Trophoblast cell (in vitro differentiated cells and primary cell): ENCODE data around the gene BSCL2.

ENCODE experiments used
- DNase-seq, 2 donors: peaks; one replicate each; pipeline ENCODE4 v3.0.0-alpha.2; 2016
- H2AFZ ChIP-seq: 2 replicates; pipeline ENCODE4 v1.6.1; 2013; ENCODE audit warnings: low read length, moderate library complexity, mild to moderate bottlenecking; ENCODE audit not compliant: insufficient read depth, poor library complexity
- H2AK5ac ChIP-seq: 2 replicates; pipeline ENCODE4 v1.6.1; 2013; ENCODE audit warnings: mild to moderate bottlenecking, low read length
- H2BK120ac ChIP-seq: 2 replicates; pipeline ENCODE4 v1.6.1; 2013; ENCODE audit warnings: low read length, mild to moderate bottlenecking, moderate library complexity; ENCODE audit not compliant: insufficient read depth, poor library complexity
- H2BK12ac ChIP-seq: 2 replicates; pipeline ENCODE4 v1.6.1; 2013; ENCODE audit warnings: mild to moderate bottlenecking, low read length, moderate library complexity
- H2BK5ac ChIP-seq: 2 replicates; pipeline ENCODE4 v1.6.1; 2013; ENCODE audit warnings: low read length, low read depth, moderate library complexity, mild to moderate bottlenecking; ENCODE audit not compliant: poor library complexity
- H3K14ac ChIP-seq: 2 replicates; pipeline ENCODE4 v1.6.1; 2013; ENCODE audit warnings: mild to moderate bottlenecking, low read length
- H3K18ac ChIP-seq: 2 replicates; pipeline ENCODE4 v1.6.1; 2013; ENCODE audit warnings: mild to moderate bottlenecking, low read length
- H3K23ac ChIP-seq: 2 replicates; pipeline ENCODE4 v1.6.1; 2013; ENCODE audit warnings: low read length
- H3K27ac ChIP-seq: 2 replicates; pipeline ENCODE4 v1.5.1; 2013; ENCODE audit warnings: low read depth, mild to moderate bottlenecking, inconsistent platforms, low read length, moderate library complexity
- H3K27me3 ChIP-seq: 2 replicates; pipeline ENCODE4 v1.6.1; 2013; ENCODE audit warnings: inconsistent platforms, mild to moderate bottlenecking, low read length, moderate library complexity; ENCODE audit not compliant: insufficient read depth
- H3K36me3 ChIP-seq, 2 experiments: 1 replicate in 1 of 2; 2 replicates in 1 of 2; pipeline ENCODE4 v1.6.1; 2013; ENCODE audit warnings: low read length in 2 of 2, mild to moderate bottlenecking in 2 of 2, moderate library complexity in 1 of 2; ENCODE audit not compliant: insufficient read depth in 2 of 2, control insufficient read depth in 1 of 2
- H3K4ac ChIP-seq: 2 replicates; pipeline ENCODE4 v1.6.1; 2013; ENCODE audit warnings: low read depth, mild to moderate bottlenecking, low read length, moderate library complexity
- H3K4me1 ChIP-seq, 2 experiments: 1 replicate in 1 of 2; 2 replicates in 1 of 2; pipeline ENCODE4 v1.6.1; 2013; ENCODE audit warnings: low read length in 2 of 2, mild to moderate bottlenecking in 2 of 2, moderate library complexity in 1 of 2; ENCODE audit not compliant: insufficient read depth in 2 of 2, control insufficient read depth in 1 of 2
- H3K4me2 ChIP-seq: 2 replicates; pipeline ENCODE4 v1.6.1; 2013; ENCODE audit warnings: inconsistent platforms, mild to moderate bottlenecking, low read length, moderate library complexity
- H3K4me3 ChIP-seq: 2 replicates; pipeline ENCODE4 v1.5.1; 2013; ENCODE audit warnings: mild to moderate bottlenecking, low read depth, low read length, inconsistent platforms
- H3K79me1 ChIP-seq: one replicate; pipeline ENCODE4 v1.6.1; 2013; ENCODE audit warnings: low read length
- H3K79me2 ChIP-seq: 2 replicates; pipeline ENCODE4 v1.6.1; 2013; ENCODE audit warnings: low read length, mild to moderate bottlenecking; ENCODE audit not compliant: control insufficient read depth, insufficient read depth, poor library complexity
- H3K9ac ChIP-seq: 2 replicates; pipeline ENCODE4 v1.6.1; 2013; ENCODE audit warnings: mild to moderate bottlenecking, low read length
- H3K9me3 ChIP-seq: 2 replicates; pipeline ENCODE4 v1.6.1; 2013; ENCODE audit warnings: low read depth, mild to moderate bottlenecking, control low read depth, inconsistent platforms, low read length; ENCODE audit not compliant: insufficient read depth
- H4K12ac ChIP-seq: 2 replicates; pipeline ENCODE4 v1.6.1; 2013; ENCODE audit warnings: low read depth, mild to moderate bottlenecking, low read length, moderate library complexity
- H4K8ac ChIP-seq: 2 replicates; pipeline ENCODE4 v1.6.1; 2013; ENCODE audit warnings: low read depth, mild to moderate bottlenecking, low read length, moderate library complexity
- H4K91ac ChIP-seq: one replicate; pipeline ENCODE4 v1.6.1; 2013; ENCODE audit warnings: low read depth, mild to moderate bottlenecking, low read length, moderate library complexity
- WGBS: extraction: QIAGEN DNeasy Blood & Tissue Kit; methylation state at CpG from one replicate; pipeline ENCODE4 v1.1.7; 2013; ENCODE audit warnings: missing lambda C conversion rate; ENCODE audit not compliant: insufficient read length, insufficient coverage; ENCODE audit errors: extremely low coverage; 5-methylcytosine and 5-hydroxymethylcytosine counted together

Gene BSCL2

DNA sequence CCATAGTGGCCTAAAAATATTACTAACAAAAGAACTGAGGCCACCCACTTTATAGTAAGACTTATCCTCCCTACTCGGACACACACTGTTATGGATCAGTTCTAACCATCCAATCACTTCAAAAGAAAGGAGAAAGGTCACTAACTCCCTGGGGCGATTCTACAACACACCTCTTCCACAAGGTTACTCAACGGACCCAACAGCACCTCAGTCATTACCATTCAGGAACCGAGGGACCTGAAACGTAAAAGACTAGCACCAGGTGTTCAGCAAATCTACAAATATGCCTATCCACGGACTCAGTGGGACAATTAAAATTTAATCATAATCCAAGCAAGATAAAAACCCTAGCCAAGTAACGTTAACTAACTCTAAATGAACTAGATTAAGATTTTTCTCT lies 18.4 kb upstream of the BSCL2 start:
- H3K4me1 ChIP-seq = peaks cover 2 to 4% of the 10 kb centered on the region in 2 experiments

DNA sequence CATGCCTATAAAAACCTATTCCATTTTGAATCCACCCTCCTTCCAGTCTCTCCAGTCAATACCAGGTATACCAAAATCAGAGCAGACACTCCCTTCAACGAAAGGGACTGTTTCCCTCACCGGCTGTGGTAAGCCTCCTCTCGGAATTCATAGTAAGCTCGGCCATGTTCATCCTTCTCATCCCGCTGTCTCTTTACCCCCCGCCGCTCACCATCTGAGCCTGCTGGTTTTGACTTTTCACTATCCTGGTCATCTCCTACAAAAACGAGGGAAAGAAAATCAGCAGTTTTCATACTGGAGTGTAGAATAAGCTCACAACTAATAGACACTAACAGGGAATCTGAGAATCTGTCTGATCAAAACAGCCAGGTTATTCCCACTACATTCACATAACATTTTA lies 16.9 kb upstream of the BSCL2 start:
- Histone ChIP-seq H2AFZ (no peak overlapping the region), H3K79me2 (peaks cover 30% of the 10 kb centered on the region), H3K4me1 (no peaks in the 10 kb centered on the region), H3K9me3 (no peaks in the 10 kb centered on the region), H3K27me3 (no peaks in the 10 kb centered on the region), H2BK5ac (no peak overlapping the region), H4K91ac (no peak overlapping the region), H3K4ac (peak overlapping the region; percentile 77), H3K36me3 (peaks cover 27 to 41% of the 10 kb centered on the region in 2 experiments), H3K4me3 (no peak overlapping the region), H3K4me2 (no peak overlapping the region), H2BK120ac (no peak overlapping the region), H2AK5ac (no peak overlapping the region), H3K23ac (no peak overlapping the region), H2BK12ac (no peak overlapping the region), H3K14ac (no peak overlapping the region), H3K79me1 (peaks cover 22% of the 10 kb centered on the region), H4K12ac (no peak overlapping the region), H3K18ac (no peak overlapping the region), H4K8ac (no peak overlapping the region), H3K27ac (no peak overlapping the region), H3K9ac (no peak overlapping the region)
- DNase-seq = no peak
- no CpG with 5 or more reads among the region's 8 CpGs for WGBS

More for the DNA sequence above, 18.4 kb upstream of the BSCL2 start:
- Histone ChIP-seq H3K4me3 (peak overlapping the region; percentile 69), H2BK12ac (no peak overlapping the region), H3K9ac (peak overlapping the region; percentile 87), H2AFZ (no peak overlapping the region), H3K18ac (no peak overlapping the region), H3K14ac (no peak overlapping the region), H3K23ac (no peak overlapping the region), H3K27ac (no peak overlapping the region), H3K79me2 (peaks cover 30% of the 10 kb centered on the region), H4K8ac (no peak overlapping the region), H2BK120ac (no peak overlapping the region), H3K36me3 (peaks cover 17 to 26% of the 10 kb centered on the region in 2 experiments), H3K79me1 (peaks cover 22% of the 10 kb centered on the region), H3K4ac (peak overlapping the region; percentile 93), H3K9me3 (no peaks in the 10 kb centered on the region), H2BK5ac (no peak overlapping the region), H4K12ac (no peak overlapping the region), H2AK5ac (no peak overlapping the region), H3K4me2 (peak overlapping the region; percentile 61), H4K91ac (no peak overlapping the region), H3K27me3 (no peaks in the 10 kb centered on the region)
- peak in 1 of 2 donors; percentile 27 for DNase-seq
- no CpG with 5 or more reads among the region's 7 CpGs for WGBS

DNA sequence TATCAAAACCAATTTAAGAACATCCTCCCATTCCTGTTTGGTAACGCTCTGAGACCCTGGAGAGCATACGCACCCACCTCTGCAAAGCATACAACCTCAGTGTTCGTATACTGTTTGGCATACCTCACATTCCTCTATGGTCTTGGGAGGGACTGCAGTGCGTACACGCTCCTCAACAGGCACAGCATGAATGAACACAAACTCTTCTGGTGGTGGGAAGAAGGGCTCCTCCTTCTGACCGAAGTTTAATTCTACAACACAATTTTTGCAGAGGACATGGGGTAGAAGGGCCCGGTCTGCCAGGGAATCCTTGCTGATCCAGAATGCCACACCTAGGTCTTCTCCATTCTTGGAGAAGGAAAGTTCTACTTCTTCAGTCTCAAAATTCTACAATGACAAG lies 14.8 kb upstream of the BSCL2 start:
- peaks cover 41 to 59% of the 10 kb centered on the region in 2 experiments for H3K36me3 ChIP-seq
- H3K18ac ChIP-seq = no peak overlapping the region
- H4K91ac ChIP-seq = no peak overlapping the region
- H3K23ac ChIP-seq = no peak overlapping the region
- H3K4me3 ChIP-seq = no peak overlapping the region
- no peak overlapping the region for H2BK5ac ChIP-seq
- no peak overlapping the region for H3K9ac ChIP-seq
- peaks cover 21% of the 10 kb centered on the region for H3K79me2 ChIP-seq
- H2BK12ac ChIP-seq = no peak overlapping the region
- H4K8ac ChIP-seq = no peak overlapping the region
- H3K27me3 ChIP-seq = no peaks in the 10 kb centered on the region
- no peaks in the 10 kb centered on the region for H3K9me3 ChIP-seq
- no peak overlapping the region for H2BK120ac ChIP-seq
- H4K12ac ChIP-seq = no peak overlapping the region
- WGBS = no CpG with 5 or more reads among the region's 7 CpGs
- no peaks in the 10 kb centered on the region for H3K4me1 ChIP-seq
- no peak overlapping the region for H3K27ac ChIP-seq
- no peak overlapping the region for H3K4me2 ChIP-seq
- no peak overlapping the region for H3K4ac ChIP-seq
- no peak overlapping the region for H2AFZ ChIP-seq
- no peak overlapping the region for H2AK5ac ChIP-seq
- no peak overlapping the region for H3K14ac ChIP-seq
- H3K79me1 ChIP-seq = peaks cover 9% of the 10 kb centered on the region
- DNase-seq = peak in 1 of 2 donors; percentile 29

DNA sequence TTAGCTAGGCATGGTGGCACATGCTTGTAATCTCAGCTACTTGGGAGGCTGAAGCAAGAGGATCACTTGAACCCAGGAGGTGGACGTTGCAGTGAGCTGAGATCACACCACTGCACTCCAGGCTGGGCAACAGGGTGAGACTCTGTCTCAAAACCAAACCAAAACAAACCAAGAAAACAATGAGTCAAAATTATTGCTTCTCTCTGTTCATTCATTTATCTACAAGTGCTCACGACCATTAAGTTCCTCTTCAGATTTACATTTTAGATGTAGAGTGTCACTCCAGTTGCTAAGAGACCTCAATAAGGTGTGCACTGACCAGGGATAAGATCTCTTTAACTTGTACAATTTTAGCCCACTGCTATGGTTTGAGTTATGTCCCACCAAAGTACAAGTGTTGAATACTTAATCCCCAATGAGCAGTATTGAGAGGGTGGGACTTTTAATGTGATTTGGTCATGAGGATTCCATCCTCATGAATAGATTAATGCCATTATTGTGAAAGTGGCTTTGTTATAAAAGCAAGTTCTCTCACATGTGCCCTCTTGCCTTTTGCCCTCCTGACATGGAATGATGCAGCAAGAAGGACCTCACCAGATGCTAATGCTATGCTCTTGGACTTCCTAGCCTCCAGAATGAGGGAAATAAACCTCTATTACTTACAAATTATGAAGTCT lies 12.2 kb upstream of the BSCL2 start:
- no peak overlapping the region for H3K9ac ChIP-seq
- H3K9me3 ChIP-seq = peaks cover 1% of the 10 kb centered on the region
- H4K91ac ChIP-seq = no peak overlapping the region
- no peak overlapping the region for H3K27ac ChIP-seq
- no peak overlapping the region for H4K12ac ChIP-seq
- no peaks in the 10 kb centered on the region for H3K79me1 ChIP-seq
- H3K27me3 ChIP-seq = no peaks in the 10 kb centered on the region
- H3K79me2 ChIP-seq = peaks cover 2% of the 10 kb centered on the region
- H3K4me1 ChIP-seq = no peaks in the 10 kb centered on the region
- H3K4me2 ChIP-seq = no peak overlapping the region
- no peak overlapping the region for H3K18ac ChIP-seq
- H3K36me3 ChIP-seq = peaks cover 54 to 80% of the 10 kb centered on the region in 2 experiments
- H2AK5ac ChIP-seq = no peak overlapping the region
- DNase-seq = no peak
- WGBS = no CpG with 5 or more reads among the region's 2 CpGs
- H4K8ac ChIP-seq = no peak overlapping the region
- H3K23ac ChIP-seq = no peak overlapping the region
- no peak overlapping the region for H3K4ac ChIP-seq
- H3K4me3 ChIP-seq = no peak overlapping the region
- no peak overlapping the region for H3K14ac ChIP-seq
- H2BK120ac ChIP-seq = no peak overlapping the region
- H2BK12ac ChIP-seq = no peak overlapping the region
- no peak overlapping the region for H2AFZ ChIP-seq
- H2BK5ac ChIP-seq = no peak overlapping the region
